Cardiac muscle cell (in vitro differentiated cells and primary cell): ENCODE measurements around the gene CLPTM1L. TPM values are rescaled to one million over a fixed set of nuclear protein-coding genes. Genes with fewer than 3 reads are reported as not detected.
"Not testable (repeated sequence)": the region's sequence is repeated elsewhere in the genome, so short reads cannot be mapped to it uniquely, and the experiment has no call there.

Experiments used
- DNase-seq, 2 donors: peaks; one replicate each; pipeline versions ENCODE4 v3.0.0 to v3.0.0-alpha.2; 2010 to 2017; ENCODE audit warnings: low read depth in 1 of 2, low spot score in 1 of 2
- H3K27ac ChIP-seq: fragments of 200-600 bp; sonication (generic); 2 replicates; pipeline ENCODE4 v1.5.1; 2016
- H3K27me3 ChIP-seq: fragments of 200-600 bp; sonication (generic); 2 replicates; pipeline ENCODE4 v1.6.0; 2016; ENCODE audit warnings: control low read depth
- H3K36me3 ChIP-seq: fragments of 200-600 bp; sonication (generic); 2 replicates; pipeline ENCODE4 v1.5.1; 2016; ENCODE audit warnings: control low read depth
- H3K4me1 ChIP-seq: fragments of 200-600 bp; sonication (generic); 2 replicates; pipeline ENCODE4 v1.8.1; 2017; ENCODE audit warnings: low read depth, mild to moderate bottlenecking, mixed run types
- H3K4me3 ChIP-seq: fragments of 200-600 bp; sonication (generic); 2 replicates; pipeline ENCODE4 v1.5.1; 2016; ENCODE audit warnings: mild to moderate bottlenecking
- H3K9me3 ChIP-seq: fragments of 200-600 bp; sonication (generic); 2 replicates; pipeline ENCODE4 v1.5.1; 2017; ENCODE audit warnings: low read depth, mild to moderate bottlenecking, control low read depth
- CTCF ChIP-seq: IDR thresholded peaks from 2 replicates; pipeline ENCODE4 v1.5.1; 2012; ENCODE audit warnings: low read depth, mild to moderate bottlenecking, low read length
- polyA plus RNA-seq: library from polyadenylated mRNA; unstranded; fragments of >200 nt; fragmentation: Nextera tagmentation; extraction: Ambion mirVana; gene quantifications from 2 replicates; pipeline ENCODE4 v1.2.1, GENCODE V29; 2016
- total RNA-seq: library from RNA; depleted of rRNA; stranded (reverse); fragments of >200 nt; gene quantifications from 2 replicates; pipeline ENCODE4 v1.2.3, GENCODE V29; 2016

CLPTM1L gene
- total and polyA plus RNA-seq, 2 experiments from 2014 or later: 78.4 to 154 TPM

- Histone ChIP-seq H3K4me1 (no peaks in the 10 kb centered on the region), H3K4me3 (no peak overlapping the region), H3K27ac (no peak overlapping the region), H3K9me3 (no peaks in the 10 kb centered on the region), H3K27me3 (peaks cover 33% of the 10 kb centered on the region), H3K36me3 (no peaks in the 10 kb centered on the region)
- DNase-seq: no peak
- TF ChIP-seq CTCF: no peak
Measured at GRCh38 chr5:1360861-1361260, 16.0 kb upstream of the CLPTM1L start.

GRCh38 chr5:1360367-1360766, 15.5 kb upstream of the CLPTM1L start:
- not testable (repeated sequence) for DNase-seq, H3K27ac ChIP-seq, H3K36me3 ChIP-seq, H3K4me1 ChIP-seq, H3K4me3 ChIP-seq, H3K9me3 ChIP-seq
- peaks cover 31% of the 10 kb centered on the region for H3K27me3 ChIP-seq

GRCh38 chr5:1359713-1360112, 14.8 kb upstream of the CLPTM1L start:
- no peaks in the 10 kb centered on the region for H3K9me3 ChIP-seq
- H3K4me1 ChIP-seq: no peaks in the 10 kb centered on the region
- TF ChIP-seq CTCF: no peak
- H3K36me3 ChIP-seq: no peaks in the 10 kb centered on the region
- no peak overlapping the region for H3K4me3 ChIP-seq
- H3K27ac ChIP-seq: no peak overlapping the region
- peaks cover 27% of the 10 kb centered on the region for H3K27me3 ChIP-seq
- no peak for DNase-seq

GRCh38 chr5:1359031-1359645, 14.2 kb upstream of the CLPTM1L start:
- H3K4me3 ChIP-seq: no peak overlapping the region
- no peaks in the 10 kb centered on the region for H3K36me3 ChIP-seq
- no peak for DNase-seq
- no peaks in the 10 kb centered on the region for H3K9me3 ChIP-seq
- H3K27me3 ChIP-seq: peaks cover 25% of the 10 kb centered on the region
- no peak overlapping the region for H3K27ac ChIP-seq
- H3K4me1 ChIP-seq: no peaks in the 10 kb centered on the region
- no peak for TF ChIP-seq CTCF

- no peak for DNase-seq
- TF ChIP-seq CTCF: no peak
- Histone ChIP-seq H3K9me3 (no peaks in the 10 kb centered on the region), H3K4me1 (no peaks in the 10 kb centered on the region), H3K36me3 (no peaks in the 10 kb centered on the region), H3K27me3 (peaks cover 20% of the 10 kb centered on the region), H3K27ac (no peak overlapping the region), H3K4me3 (no peak overlapping the region)
Measured at GRCh38 chr5:1358726-1359025, 13.8 kb upstream of the CLPTM1L start.

- Histone ChIP-seq H3K27me3 (peaks cover 15% of the 10 kb centered on the region), H3K9me3 (no peaks in the 10 kb centered on the region), H3K4me1 (no peaks in the 10 kb centered on the region), H3K36me3 (no peaks in the 10 kb centered on the region), H3K4me3 (no peak overlapping the region), H3K27ac (no peak overlapping the region)
- DNase-seq: no peak
- no peak for TF ChIP-seq CTCF
Measured at GRCh38 chr5:1357946-1358725, 13.2 kb upstream of the CLPTM1L start.
